SW 1271 (cell line): ENCODE data around the gene FIS1.
"Not testable (repeated sequence)": the region's sequence is repeated elsewhere in the genome, so short reads cannot be mapped to it uniquely, and the experiment has no call there.

Source experiments
- DNase-seq, 2 experiments: peaks; one replicate each; lab custom pipeline; 2025; lab: John Stamatoyannopoulos, UW

Gene FIS1

GRCh38 chr7:101203740-101204738 lies 40.8 kb downstream of the FIS1 start:
- DNase-seq, result not testable (repeated sequence)

- no peak for DNase-seq
Observed at GRCh38 chr7:101202603-101202918, 42.3 kb downstream of the FIS1 start.

GRCh38 chr7:101201695-101202602 lies 42.9 kb downstream of the FIS1 start:
- DNase-seq, result no peak

GRCh38 chr7:101200862-101201599 lies 43.9 kb downstream of the FIS1 start, which contains the start of gene MOGAT3:
Gene MOGAT3, minus strand, starts transcription at chr7:101201036. Its CDS starts 182 bp downstream, at chr7:101200854.
- DNase-seq, result no peak

GRCh38 chr7:101200504-101200861 lies 44.4 kb downstream of the FIS1 start:
- no peak for DNase-seq

GRCh38 chr7:101199522-101199921 lies 45.4 kb downstream of the FIS1 start:
- not testable (repeated sequence) for DNase-seq

GRCh38 chr7:101198476-101198875 lies 46.4 kb downstream of the FIS1 start:
- DNase-seq, result no peak

- no peak for DNase-seq
Observed at GRCh38 chr7:101197991-101198390, 46.9 kb downstream of the FIS1 start.

GRCh38 chr7:101195884-101196283 lies 49.0 kb downstream of the FIS1 start:
- no peak for DNase-seq
